Measurements from ENCODE around the gene FBXO11.
A peak's percentile ranks its signal among the peaks of the same experiment; 100 is the strongest.
"Not testable (repeated sequence)": the region's sequence is repeated elsewhere in the genome, so short reads cannot be mapped to it uniquely, and the experiment has no call there.

Gene FBXO11

DNA sequence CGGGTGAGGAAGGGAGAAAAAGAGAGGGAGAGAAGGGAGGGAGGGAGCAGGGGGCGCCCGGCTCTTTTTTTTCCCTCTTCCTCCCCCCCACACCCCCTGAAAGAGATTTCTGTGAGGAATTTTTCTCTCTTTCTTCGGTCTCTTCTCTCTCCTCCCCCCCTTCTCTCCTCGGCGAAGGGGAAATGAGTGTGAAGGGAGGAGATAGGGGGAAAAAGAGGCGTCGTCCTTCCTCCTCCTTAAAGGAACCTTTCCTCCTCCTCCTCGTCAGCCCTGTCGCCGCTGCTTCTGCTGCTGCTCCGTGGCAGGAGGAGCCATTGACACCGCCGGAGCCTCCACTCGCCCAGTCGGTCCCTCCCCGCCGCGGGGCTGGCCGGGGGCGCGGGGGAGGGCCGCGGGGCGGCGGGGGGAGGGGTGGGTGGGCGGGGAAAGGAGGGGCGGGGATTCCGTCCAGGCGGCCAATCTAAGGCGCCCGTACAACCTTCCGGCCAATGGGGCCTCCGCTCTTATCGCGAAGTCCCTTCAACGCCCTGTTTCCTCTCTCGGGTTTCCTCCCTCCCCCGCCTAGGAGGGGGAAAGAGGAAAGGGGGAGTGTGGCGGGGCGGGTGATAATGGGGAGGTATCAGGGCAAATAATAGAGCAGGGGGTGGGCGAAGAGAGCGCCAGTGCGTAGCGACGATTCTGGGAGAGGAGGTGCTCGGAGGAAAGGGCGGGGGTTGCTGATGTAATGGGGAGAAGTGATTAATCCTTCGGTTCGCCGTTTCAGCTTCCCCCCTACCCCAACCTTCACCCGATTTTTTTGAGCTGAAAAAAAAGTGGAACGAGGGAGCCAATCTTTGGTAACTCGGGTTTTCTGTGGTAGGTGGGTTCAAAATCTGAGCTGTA lies at the start of gene FBXO11:
TSS of gene FBXO11 (minus strand) at position 342 of the 882 bp plus-strand sequence. CDS start 778 bp downstream, outside the sequence.
- peak; percentile 91 to 96 for DNase-seq (ENCODE audit: low read depth in 2 of 2)

DNA sequence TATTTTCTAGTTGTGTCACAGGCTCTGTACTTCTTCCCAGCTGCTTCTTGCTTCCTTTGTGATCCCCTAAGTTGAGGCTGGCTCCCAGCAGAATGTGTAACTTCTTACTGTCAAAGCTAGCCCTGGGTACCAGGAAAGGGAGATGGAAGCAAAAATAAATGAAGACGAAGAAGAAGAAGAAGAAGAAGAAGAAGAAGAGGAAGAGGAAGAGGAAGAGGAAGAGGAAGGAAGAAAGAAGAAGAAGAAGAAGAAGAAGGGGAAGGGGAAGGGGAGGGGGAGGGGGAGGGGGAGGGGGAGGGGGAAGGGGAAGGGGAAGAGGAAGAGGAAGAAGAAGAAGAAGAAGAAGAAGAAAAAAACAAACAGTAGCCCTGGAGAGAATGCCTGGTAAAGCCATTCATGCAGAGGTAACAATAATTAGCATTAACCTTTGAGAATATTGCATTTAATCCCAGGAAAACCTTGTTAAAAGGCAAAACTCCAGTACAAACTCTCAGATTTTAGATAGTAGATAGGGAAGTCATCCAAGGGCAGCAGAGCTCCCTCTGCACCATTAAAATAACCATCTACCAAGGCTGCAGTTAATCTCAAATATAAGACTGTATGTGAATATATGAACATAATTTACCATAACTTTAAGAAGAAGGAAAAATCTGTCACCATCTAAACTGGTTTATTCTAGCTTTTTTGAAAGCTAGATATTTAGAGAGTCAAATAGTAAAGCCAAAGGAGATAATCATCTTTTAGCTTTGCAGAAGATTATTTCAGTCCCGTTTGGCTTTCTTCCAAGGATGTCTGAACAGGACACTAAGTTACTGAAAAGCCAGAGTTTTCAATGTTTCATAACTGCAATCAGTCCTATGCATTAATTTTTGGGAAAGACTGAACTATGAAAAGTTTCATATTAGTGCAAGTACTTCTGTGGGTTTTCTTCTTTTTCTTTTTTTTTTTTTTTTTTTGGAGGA lies 44.3 kb upstream of the FBXO11 start:
- DNase-seq (ENCODE audit: low read depth in 2 of 2): no peak

DNA sequence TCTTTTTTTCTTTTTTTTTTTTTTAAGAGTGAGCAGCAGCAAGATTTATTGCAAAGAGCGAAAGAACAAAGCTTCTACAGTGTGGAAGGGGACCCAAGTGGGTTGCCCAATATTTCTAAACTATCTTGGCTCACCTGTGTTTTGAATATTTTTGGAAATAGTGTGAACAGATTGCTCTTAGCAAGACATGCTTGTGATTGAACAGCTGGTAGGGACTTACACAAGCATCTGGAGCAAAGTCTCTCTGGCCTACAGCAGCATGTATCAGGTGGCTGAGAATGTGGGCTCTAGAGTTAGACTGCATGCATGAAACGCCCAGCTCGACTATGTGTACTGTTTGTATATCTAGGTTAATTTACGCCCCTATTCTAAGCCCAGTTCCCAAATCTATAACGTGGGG lies 40.3 kb upstream of the FBXO11 start:
- DNase-seq (ENCODE audit: low read depth in 2 of 2): no peak

DNA sequence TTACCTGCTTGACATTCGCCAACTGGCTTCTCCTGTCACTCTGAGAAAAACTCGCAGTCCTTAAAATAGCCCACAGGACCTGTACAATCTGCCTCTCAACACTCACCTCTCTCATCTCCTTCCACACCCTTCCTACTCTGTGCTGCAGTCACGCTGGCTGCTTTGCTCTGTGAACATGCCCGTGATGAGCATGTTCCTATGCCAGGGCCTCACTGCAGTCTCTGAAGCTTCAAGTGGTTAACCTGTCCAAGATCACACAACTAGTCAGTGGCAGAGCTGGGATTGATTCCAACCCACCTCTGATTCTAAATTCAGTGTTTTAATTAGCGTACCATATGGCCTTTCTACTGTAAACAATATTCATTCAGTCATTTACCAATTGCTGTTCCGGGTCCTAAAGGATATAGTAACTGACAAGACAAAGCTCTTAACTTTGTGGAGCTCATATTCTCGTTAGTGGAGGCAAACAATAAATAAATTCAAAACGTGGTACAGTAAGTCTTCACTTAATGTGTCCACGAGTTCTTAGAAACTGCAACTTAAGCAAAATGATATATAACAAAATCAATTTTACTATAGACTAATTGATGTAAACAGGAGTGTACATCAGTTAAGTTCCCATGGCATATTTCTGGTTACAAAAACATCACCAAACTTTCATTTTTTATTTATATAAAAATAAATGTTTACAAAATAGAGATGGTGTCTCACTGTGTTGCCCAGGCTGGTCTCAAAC lies 38.9 kb upstream of the FBXO11 start:
- DNase-seq (ENCODE audit: low read depth in 2 of 2): no peak

DNA sequence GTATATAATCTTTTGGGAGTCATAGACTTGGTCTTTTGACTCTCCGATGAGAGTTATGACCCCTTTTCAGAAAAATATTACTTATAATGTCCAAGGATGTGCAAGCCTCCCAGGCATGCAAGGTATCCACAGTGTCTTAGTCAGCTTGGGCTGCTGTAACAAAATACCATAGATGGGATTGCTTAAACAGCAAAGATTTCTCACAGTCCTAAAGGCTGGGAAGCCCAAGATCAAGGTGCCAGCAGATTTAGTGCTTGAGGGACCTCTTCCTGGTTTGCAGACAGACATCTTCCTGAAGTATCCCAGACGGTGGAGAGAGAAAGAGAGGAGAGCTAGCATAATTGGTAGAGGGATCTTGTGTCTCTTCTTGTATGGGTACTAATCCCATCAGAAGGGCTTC lies 35.6 kb upstream of the FBXO11 start:
- DNase-seq (ENCODE audit: low read depth in 2 of 2): no peak

DNA sequence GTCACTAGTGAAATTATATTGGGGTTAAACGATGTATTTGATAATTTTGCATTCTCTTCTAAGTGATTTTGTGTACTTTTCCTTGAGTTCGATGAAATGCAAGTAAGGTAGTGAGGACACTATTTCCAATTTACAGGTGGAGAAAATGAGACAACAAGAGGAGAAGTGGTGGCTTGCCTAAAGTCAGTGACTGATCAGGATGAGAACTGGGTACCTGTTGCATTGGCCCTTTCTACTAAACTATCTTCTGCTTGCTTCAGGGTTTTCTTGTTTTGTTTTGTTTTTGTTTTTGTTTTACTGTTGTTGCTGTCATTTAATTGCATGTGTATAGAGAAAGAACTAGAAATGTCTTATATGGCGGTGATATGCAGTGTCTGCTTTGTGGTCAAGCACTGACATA lies 31.4 kb upstream of the FBXO11 start:
- no peak for DNase-seq (ENCODE audit: low read depth in 2 of 2)

DNA sequence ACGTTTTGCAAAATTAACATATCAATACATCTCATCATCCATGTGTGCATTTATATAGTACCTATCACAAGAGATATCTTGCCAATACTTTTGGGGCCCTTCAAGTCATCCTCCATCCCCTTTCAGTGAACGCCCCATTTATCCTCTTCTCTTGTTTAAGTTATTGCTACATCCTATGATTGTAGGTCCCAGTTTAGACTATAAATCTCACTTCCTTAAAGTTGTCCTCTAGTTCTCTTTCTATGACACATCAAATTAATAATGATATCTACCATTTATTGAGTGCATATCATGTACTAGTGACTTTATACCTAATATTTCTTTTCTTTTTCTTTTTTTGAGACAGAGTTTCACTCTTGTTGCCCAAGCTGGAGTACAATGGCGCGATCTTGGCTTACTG lies 28.8 kb upstream of the FBXO11 start:
- DNase-seq (ENCODE audit: low read depth in 2 of 2): no peak

DNA sequence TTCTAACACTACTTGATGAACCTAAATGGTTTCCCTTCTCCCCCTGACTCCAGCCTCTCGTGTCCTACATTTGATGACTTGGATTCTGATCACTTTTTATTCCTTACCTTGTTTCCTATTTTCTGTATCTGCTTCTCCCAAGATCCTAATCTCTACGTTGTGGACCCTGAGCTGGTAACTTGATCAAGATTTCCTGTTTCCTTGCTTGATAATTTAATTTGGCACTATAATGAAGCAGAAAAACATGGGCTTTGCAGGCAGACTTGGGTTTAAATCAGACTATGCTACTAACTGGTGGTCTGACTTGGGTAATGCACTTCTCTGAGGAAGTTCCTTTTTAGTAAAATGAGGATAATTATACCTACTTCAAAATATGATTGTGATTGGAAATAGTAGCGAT lies 11.7 kb upstream of the FBXO11 start:
- DNase-seq (ENCODE audit: low read depth in 2 of 2): no peak

DNA sequence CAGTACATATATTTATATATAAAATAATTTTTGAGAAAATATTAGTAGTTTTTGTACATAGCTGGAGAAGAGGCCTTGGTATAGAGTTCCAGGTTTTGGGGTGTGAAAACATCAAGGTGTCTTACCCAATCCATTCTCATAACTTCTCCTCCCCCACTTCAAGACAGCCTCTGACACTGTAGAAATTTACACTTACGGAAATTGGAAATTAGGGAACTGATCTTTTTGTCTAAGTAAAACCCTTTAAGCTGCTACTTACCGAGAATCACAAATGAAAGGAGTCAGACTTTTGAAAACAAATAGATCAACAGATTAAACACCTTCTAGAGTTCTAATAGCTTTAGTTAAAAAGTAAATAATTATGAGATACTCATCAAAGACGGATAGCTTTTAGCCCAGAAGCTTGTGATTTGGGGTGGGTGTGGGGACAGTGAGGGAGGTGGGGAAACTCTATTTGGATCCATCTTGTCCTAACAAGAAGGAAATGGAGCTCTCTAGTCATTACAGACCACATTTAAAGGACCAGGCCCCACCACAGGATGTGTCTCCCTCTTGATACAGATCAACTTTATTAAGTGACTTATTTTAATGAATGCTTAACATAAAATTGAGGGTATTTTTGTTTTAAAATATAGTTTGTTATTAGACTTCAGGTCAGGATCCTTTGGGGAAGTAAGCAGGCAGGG lies 11.1 kb upstream of the FBXO11 start:
- DNase-seq (ENCODE audit: low read depth in 2 of 2): no peak

DNA sequence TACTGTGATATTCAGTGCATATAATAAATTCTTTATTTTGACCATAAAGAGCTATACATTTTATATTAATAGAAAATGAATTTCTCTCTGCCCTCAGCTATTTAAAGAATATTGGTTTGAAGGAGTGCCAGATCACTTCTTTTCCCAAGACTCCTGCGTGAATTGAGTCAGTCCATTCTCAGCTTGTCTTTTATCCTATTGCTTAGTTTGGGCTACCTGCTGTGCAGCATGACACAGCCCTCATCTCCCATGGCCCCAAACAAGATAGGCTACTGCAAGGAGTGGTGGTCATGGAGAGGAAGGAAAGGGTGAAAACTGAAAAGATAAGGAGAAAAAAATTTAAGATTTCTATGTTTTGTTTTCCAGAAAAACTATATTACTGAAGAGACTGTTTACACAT lies 10.1 kb upstream of the FBXO11 start:
- no peak for DNase-seq (ENCODE audit: low read depth in 2 of 2)

DNA sequence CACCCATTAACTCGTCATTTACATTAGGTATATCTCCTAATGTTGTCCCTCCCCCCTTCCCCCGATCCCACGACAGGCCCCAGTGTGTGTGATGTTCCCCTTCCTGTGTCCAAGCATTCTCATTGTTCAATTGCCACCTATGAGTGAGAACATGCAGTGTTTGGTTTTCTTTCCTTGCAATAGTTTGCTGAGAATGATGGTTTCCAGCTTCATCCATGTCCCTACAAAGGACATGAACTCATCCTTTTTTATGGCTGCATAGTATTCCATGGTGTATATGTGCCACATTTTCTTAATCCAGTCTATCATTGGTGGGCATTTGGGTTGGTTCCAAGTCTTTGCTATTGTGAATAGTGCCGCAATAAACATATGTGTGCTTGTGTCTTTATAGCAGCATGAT lies 4.4 kb upstream of the FBXO11 start:
- not testable (repeated sequence) for DNase-seq (ENCODE audit: low read depth in 2 of 2)

DNA sequence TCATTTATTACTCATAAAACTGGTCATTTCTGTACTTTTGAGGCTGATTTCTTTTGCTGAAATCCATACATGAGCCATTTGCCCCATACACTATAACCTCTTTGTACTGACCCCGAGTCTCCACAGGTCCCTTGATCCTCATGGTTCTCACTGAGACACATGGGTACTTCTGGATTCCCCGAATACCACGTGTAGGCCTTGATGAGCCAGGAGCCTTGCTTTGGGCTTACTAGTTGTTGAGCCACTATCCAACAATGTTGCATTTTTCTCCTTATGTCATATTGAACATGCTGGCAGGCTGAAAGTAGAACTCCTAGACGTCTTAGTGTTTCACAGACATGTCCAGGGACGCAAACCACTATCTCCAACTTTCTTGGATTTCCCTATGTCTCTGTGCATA lies 2.4 kb upstream of the FBXO11 start:
- DNase-seq (ENCODE audit: low read depth in 2 of 2): no peak

DNA sequence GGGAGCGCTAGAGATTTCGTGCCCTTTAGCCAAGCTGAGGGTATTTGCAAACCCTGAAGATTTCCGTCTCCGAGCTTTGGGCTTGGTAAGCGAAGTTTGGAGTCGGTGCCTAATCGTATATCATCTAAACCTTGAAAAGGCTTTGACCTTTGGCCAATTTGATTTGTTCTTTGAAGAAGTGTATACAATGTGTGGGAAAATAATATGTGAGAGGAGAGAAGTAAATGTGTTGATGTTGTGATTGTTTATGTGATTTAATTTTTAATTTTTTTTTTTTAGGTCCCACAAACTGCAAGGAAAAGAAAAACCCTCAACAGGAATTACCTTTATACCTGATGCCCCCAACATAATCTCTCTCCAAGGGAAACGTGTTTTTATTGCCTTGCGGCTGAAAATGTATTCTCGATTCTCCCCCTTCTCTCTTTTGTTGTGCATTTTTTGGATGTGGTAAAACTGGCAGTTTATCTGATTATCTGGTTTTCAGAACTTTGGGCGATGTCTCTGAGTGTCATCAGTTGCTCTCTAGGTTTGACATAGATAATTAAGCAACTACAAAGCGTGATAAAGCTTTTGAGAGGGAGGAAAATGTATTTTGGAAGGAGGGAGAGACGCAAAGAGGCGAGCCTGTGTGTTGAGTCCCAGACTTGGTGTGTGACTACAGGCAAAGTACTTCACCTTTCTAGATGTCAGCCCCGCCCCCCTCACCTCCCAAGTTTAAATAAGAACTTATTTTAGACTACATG lies 912 bp upstream of the FBXO11 start:
- no peak for DNase-seq (ENCODE audit: low read depth in 2 of 2)

DNA sequence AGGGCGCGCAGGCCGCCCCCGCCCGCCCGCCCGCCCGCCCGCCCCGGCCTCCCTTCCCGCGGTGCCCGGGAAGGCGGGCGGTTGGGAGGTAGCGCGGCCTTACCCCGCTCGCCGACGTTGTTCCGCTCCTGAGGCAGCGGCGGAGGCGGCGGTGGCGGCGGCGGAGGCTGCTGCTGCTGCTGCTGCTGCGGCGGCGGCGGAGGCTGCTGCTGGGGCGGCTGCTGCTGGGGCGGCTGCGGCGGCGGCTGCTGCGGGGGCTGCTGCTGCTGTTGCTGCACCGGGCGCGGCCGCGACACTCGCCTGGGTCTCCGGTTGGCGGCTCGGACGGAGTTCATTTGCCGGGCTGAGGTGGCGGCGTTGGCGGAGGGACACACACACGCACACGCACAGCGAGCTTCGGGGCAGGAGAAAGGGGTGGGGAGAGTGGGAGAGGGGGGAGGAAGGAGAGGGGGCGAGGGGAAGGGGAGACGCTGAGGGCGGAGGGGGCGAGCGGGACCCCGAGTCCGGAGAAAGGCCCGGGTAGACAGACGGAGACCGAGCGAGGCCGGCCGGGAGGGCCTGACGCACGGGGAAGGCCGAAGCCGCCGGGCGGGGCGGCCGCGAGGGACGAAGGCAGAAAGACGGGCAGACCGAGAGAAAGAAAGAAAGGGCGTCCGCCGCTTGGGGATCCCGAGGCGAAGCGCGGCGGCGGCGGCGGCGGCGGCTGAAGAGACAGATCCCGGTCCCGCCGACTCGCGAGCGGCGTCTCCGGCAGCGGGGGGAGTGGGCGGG lies 727 bp downstream of the FBXO11 start:
- DNase-seq (ENCODE audit: low read depth in 2 of 2): peak; percentile 30 to 44

DNA sequence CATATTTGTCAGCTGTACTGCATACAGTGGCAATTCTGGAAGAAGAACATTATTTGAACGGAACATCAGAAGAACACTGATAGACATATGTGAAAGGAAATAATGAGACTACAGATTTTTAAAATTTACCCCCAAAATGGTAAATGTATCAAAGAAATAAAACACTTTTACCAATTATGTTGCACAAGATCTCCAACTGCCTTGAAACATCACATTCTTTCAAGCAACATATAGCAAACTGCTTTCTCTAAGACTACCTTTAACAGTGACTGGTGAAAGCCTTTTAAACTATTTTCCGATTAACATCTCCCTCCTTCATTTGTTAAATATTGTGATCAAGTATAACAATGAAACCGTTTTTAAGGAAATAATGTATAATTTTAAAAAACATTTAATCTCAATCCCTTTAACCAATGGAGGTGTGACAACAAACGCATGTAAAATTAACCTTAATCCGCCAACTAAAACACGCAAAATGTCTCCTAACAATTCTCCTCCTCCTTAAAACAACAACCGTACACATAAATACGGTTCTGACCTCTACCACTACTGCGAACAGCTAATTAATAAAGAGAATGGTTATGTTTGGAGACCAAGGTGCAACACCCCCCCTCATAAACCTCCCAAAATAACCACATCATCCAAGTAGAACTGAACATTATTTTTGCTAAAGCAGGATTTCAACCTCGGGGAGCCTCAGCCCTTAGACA lies 2.4 kb downstream of the FBXO11 start:
- no peak for DNase-seq (ENCODE audit: low read depth in 2 of 2)

DNA sequence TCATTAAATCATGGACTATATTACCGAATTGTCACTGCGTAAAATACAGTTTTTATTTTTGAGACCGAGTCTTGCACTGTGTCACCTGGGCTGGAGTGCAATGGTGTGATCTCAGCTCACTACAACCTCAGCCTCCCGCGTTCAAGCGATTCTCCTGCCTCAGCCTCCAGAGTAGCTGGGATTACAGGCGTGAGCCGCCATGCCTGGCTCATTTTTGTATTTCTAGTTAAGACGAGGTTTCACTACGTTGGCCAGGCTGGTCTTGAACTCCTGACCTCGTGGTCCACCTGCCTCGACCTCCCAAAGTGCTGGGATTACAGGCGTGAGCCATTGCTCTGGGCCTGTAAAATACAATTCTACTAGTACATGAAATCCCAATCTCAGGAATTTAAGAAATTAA lies 4.4 kb downstream of the FBXO11 start:
- not testable (repeated sequence) for DNase-seq (ENCODE audit: low read depth in 2 of 2)

DNA sequence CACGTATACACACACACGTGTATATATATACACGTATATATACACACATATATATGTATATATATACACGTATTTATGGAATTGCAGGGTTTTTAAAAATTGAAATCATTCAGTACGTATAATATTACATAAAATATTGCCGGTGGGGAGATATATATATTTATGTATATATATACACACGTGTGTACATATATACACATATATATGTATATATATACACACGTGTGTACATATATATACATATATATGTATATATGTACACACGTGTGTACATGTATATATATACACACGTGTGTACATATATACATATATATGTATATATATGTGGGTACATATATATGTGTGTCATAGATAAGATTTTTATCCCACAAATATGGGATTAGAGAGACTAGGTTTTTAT lies 5.4 kb downstream of the FBXO11 start:
- no peak for DNase-seq (ENCODE audit: low read depth in 2 of 2)

DNA sequence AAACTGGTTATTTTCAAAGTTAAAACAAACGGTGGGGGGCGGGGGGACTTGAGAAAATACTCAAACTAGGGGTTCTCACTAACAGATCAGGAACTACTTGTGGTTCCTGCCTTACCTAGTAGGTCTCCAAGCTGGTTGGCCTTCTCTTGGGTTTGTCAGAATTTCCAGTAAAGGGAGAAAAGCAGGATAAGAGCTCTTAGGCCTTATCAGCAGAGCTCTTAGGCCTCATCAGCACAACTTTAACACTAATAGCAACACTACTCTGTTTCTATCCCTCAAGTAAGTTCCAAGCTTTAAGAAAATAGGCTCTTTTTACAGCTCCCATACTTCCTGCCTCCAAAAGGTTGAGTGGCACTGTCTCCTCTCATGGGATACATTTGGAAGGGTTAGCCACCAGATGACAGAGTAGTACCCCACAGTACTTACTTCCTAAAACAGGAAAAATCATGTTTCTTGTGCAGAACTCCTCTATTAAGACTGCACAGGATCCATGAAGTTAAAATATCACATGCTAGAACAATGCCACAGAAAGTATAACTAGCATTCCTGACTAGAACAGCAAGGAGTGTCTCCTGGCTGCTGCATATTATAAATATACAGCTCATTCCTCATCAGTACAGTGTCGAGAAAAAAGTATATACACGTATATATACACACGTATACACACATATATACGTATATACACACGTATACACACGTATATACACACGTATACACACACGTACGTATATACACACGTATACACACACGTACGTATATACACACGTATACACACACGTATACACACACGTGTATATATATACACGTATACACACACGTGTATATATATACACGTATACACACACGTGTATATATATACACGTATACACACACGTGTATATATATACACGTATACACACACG lies 6.1 kb downstream of the FBXO11 start:
- no peak for DNase-seq (ENCODE audit: low read depth in 2 of 2)
